A549 (cell line): ENCODE data around the gene MYH8. TPM values are rescaled to one million over a fixed set of nuclear protein-coding genes. Genes with fewer than 3 reads are reported as not detected.
A peak's percentile ranks its signal among the peaks of the same experiment; 100 is the strongest.

Experiments
- ATAC-seq, 2 experiments: fragments of 200-7000 bp in 1 of 2; fragments of >200 bp in 1 of 2; cut with Nextera tagmentation in 1 of 2; cut with Tn5 transposase in 1 of 2; 3 replicates each; pipeline versions ENCODE4 v1.8.0 to v1.9.1; 2018 to 2020; ENCODE audit warnings: mild to moderate bottlenecking in 1 of 2, moderate library complexity in 1 of 2
- CTCF ChIA-PET: fragments of 300-600 bp; sonication (Branson Sonifier 250); formaldehyde crosslinking; extraction: SDS; loops from one replicate; lab custom pipeline; 2021; ENCODE audit warnings: antibody characterized with exemption, inconsistent platforms; lab: Yijun Ruan, JAX
- POLR2A ChIA-PET: fragments of 350-600 bp; formaldehyde crosslinking; extraction: SDS; loops from one replicate; lab custom pipeline; 2021; ENCODE audit warnings: antibody characterized with exemption, inconsistent platforms; lab: Yijun Ruan, JAX
- DNase-seq, 2 experiments: peaks; one replicate each; pipeline versions ENCODE4 v3.0.0 to v3.0.0-alpha.2; 2011 to 2016; ENCODE audit warnings: low read depth in 1 of 2, low spot score in 1 of 2
- FAIRE-seq: peaks from 2 replicates; lab custom pipeline; 2011; peaks lifted over from hg19 to GRCh38; lab: Jason Lieb, UNC
- H3K27ac ChIP-seq, 2 experiments: fragments of >200 bp; sonication (Bioruptor Twin); formaldehyde crosslinking; 3 replicates each; pipeline ENCODE4 v1.5.1; 2016 to 2017
- H3K4me1 ChIP-seq: fragments of >200 bp; sonication (Bioruptor Twin); formaldehyde crosslinking; 3 replicates; pipeline ENCODE4 v1.6.1; 2016
- H3K4me2 ChIP-seq: fragments of >200 bp; sonication (Bioruptor Twin); formaldehyde crosslinking; 3 replicates; pipeline ENCODE4 v1.6.1; 2016
- H3K4me3 ChIP-seq: fragments of >200 bp; sonication (Bioruptor Twin); formaldehyde crosslinking; 3 replicates; pipeline ENCODE4 v1.5.1; 2016
- H3K9me3 ChIP-seq: fragments of >200 bp; sonication (Bioruptor Twin); formaldehyde crosslinking; 3 replicates; pipeline ENCODE4 v1.6.1; 2016
- ATOH8 ChIP-seq: fragments of 250-450 bp; sonication (Bioruptor Pico); IDR thresholded peaks from 2 replicates; pipeline ENCODE4 v1.5.0; 2020; ENCODE audit warnings: low read depth, mild to moderate bottlenecking, moderate library complexity
- BHLHE40 ChIP-seq: IDR thresholded peaks from 2 replicates; pipeline ENCODE4 v1.6.1; 2012; ENCODE audit warnings: low read depth, low read length, inconsistent platforms
- CBX2 ChIP-seq: fragments of 200-600 bp; sonication (generic); IDR thresholded peaks from 2 replicates; pipeline ENCODE4 v1.6.1; 2016; ENCODE audit warnings: low read depth, mild to moderate bottlenecking, borderline replicate concordance
- CHD2 ChIP-seq: fragments of 150-350 bp; IDR thresholded peaks from 2 replicates; pipeline ENCODE4 v1.6.1; 2014; ENCODE audit warnings: low read length; ENCODE audit not compliant: partially characterized antibody
- E2F6 ChIP-seq: IDR thresholded peaks from 2 replicates; pipeline ENCODE4 v1.6.1; 2012; ENCODE audit warnings: low read depth, borderline replicate concordance
- EHF ChIP-seq: fragments of 250-450 bp; sonication (Bioruptor Pico); IDR thresholded peaks from 2 replicates; pipeline ENCODE4 v1.5.0; 2020; ENCODE audit warnings: mild to moderate bottlenecking
- EHMT2 ChIP-seq: fragments of 200-600 bp; sonication (generic); IDR thresholded peaks from 2 replicates; pipeline ENCODE4 v1.6.1; 2016; ENCODE audit warnings: antibody characterized with exemption, low read depth, mild to moderate bottlenecking, moderate library complexity
- HDAC2 ChIP-seq: fragments of 200-600 bp; sonication (generic); IDR thresholded peaks from 2 replicates; pipeline ENCODE4 v1.6.1; 2016
- HOXA7 ChIP-seq: fragments of 250-450 bp; sonication (Bioruptor Pico); IDR thresholded peaks from 2 replicates; pipeline ENCODE4 v1.5.0; 2020; ENCODE audit warnings: mild to moderate bottlenecking, moderate library complexity
- KDM1A ChIP-seq: fragments of 200-600 bp; sonication (generic); IDR thresholded peaks from 2 replicates; pipeline ENCODE4 v1.6.1; 2016; ENCODE audit warnings: low read depth, mild to moderate bottlenecking
- MAFK ChIP-seq: fragments of 450-650 bp; IDR thresholded peaks from 2 replicates; pipeline ENCODE4 v1.6.1; 2014; ENCODE audit not compliant: partially characterized antibody
- MYC ChIP-seq: IDR thresholded peaks from 2 replicates; pipeline ENCODE4 v1.6.1; 2012; ENCODE audit warnings: mild to moderate bottlenecking, inconsistent platforms, low read length, improper control_type of control experiment, borderline replicate concordance
- POLR2A ChIP-seq: IDR thresholded peaks from 2 replicates; pipeline ENCODE4 v1.6.1; 2012; ENCODE audit warnings: mild to moderate bottlenecking, low read length
- TFCP2L1 ChIP-seq: fragments of 250-450 bp; sonication (Bioruptor Pico); IDR thresholded peaks from 2 replicates; pipeline ENCODE4 v1.5.0; 2021; ENCODE audit warnings: mild to moderate bottlenecking
- USF2 ChIP-seq: fragments of 450-650 bp; IDR thresholded peaks from 2 replicates; pipeline ENCODE4 v1.6.1; 2014; ENCODE audit warnings: antibody characterized with exemption
- ZNF302 ChIP-seq: fragments of 250-450 bp; sonication (Bioruptor Pico); IDR thresholded peaks from 2 replicates; pipeline ENCODE4 v1.9.0; 2021; ENCODE audit warnings: inconsistent platforms, mild to moderate bottlenecking, moderate library complexity
- WGBS: methylation state at CpG from one replicate; pipeline ENCODE4 v1.1.6; 2017; ENCODE audit errors: missing lambda C conversion rate; 5-methylcytosine and 5-hydroxymethylcytosine counted together
- polyA plus RNA-seq, 4 experiments: library from polyadenylated mRNA; depleted of rRNA in 3 of 4; stranded (reverse); fragments of >200 nt; fragmentation: RNase III in 1 of 4; extraction: RNeasy Plus Mini Kit Qiagen cat#74134 plus additional on column Dnase treatment in 1 of 4; gene quantifications; 2 replicates in 3 of 4; 3 replicates in 1 of 4; pipeline ENCODE4 v1.2.3, GENCODE V29; 2011 to 2017

MYH8 gene
- polyA plus RNA-seq, 2 of the 4 experiments (the other 2 are of a cell fraction), result not detected

- TF ChIP-seq CHD2 (no peak), MYC (no peak), E2F6 (no peak), HOXA7 (CRISPR knock-in tag) (no peak)
- TF ChIP-seq, all 56 proteins: peak for 0
- DNase-seq (no peak), FAIRE-seq (no peak), ATAC-seq (no peak)
- Histone ChIP-seq H3K27ac (no peak overlapping the region), H3K4me3 (no peak overlapping the region), H3K4me1 (no peaks in the 10 kb centered on the region), H3K9me3 (no peaks in the 10 kb centered on the region; the same call in 2 of the 3 replicates), H3K4me2 (no peak overlapping the region)
- 41% methylated on average over 9 of the region's 9 CpGs for WGBS
- ChIA-PET POLR2A (no interaction called here), CTCF (no interaction called here)
Observed at GRCh38 chr17:10392880-10393279, 28.9 kb downstream of the MYH8 start.

GRCh38 chr17:10385871-10386270 is 35.9 kb downstream of the MYH8 start:
- POLR2A ChIA-PET, result no interaction called here
- DNase-seq (no peak), ATAC-seq (no peak), FAIRE-seq (no peak)
- no peak overlapping the region for H3K4me2 ChIP-seq
- CTCF ChIA-PET, result no interaction called here
- no peak overlapping the region for H3K27ac ChIP-seq
- H3K4me3 ChIP-seq, result no peak overlapping the region
- no peaks in the 10 kb centered on the region for H3K9me3 ChIP-seq
- TF ChIP-seq MAFK, result peak; percentile 7
- TF ChIP-seq BHLHE40, result no peak
- WGBS, result 5% methylated on average over 6 of the region's 6 CpGs
- H3K4me1 ChIP-seq, result no peaks in the 10 kb centered on the region

- 64% methylated on average over 8 of the region's 8 CpGs for WGBS
- H3K4me1 ChIP-seq, result no peaks in the 10 kb centered on the region
- no peak for DNase-seq
Observed at GRCh38 chr17:10384175-10384574, 37.6 kb downstream of the MYH8 start.

GRCh38 chr17:10380631-10381408 is 40.9 kb downstream of the MYH8 start:
- 65% methylated on average over 3 of the region's 3 CpGs for WGBS

More at GRCh38 chr17:10384175-10384574, 37.6 kb downstream of the MYH8 start:
- Histone ChIP-seq H3K27ac (no peak overlapping the region), H3K4me3 (no peak overlapping the region), H3K4me2 (no peak overlapping the region), H3K9me3 (no peaks in the 10 kb centered on the region)
- FAIRE-seq (no peak), ATAC-seq (no peak)
- TF ChIP-seq ATOH8 (CRISPR knock-in tag) (no peak), EHMT2 (no peak), TFCP2L1 (no peak), ZNF302 (CRISPR knock-in tag) (no peak)
- POLR2A ChIA-PET, result no interaction called here
- CTCF ChIA-PET, result interaction anchor here (1.7 kb wide), 1 partner anchor 231 kb away, joined by 6 read pairs; no protein-coding TSS in a partner anchor

GRCh38 chr17:10372906-10373305 is 48.8 kb downstream of the MYH8 start, which contains the start of gene MYH13:
Gene MYH13 (minus strand): TSS chr17:10373006. CDS start chr17:10364530, 8,476 bp downstream.
- ATAC-seq (no peak), DNase-seq (no peak), FAIRE-seq (no peak)
- ChIA-PET POLR2A (no interaction called here), CTCF (interaction anchor here (1.1 kb wide), 1 partner anchor 242 kb away, joined by 3 read pairs; no protein-coding TSS in a partner anchor)
- Histone ChIP-seq H3K4me1 (no peaks in the 10 kb centered on the region), H3K27ac (no peak within 1 kb of the TSS), H3K4me2 (no peak within 1 kb of the TSS), H3K4me3 (no peak within 1 kb of the TSS), H3K9me3 (no peaks in the 10 kb centered on the region)
- 45% methylated on average over 5 of the region's 5 CpGs for WGBS
- TF ChIP-seq MAFK (peak; percentile 19), USF2 (no peak)

More at GRCh38 chr17:10380631-10381408, 40.9 kb downstream of the MYH8 start:
- DNase-seq (no peak), FAIRE-seq (no peak), ATAC-seq (no peak; a peak in 1 of 6 replicates)
- Histone ChIP-seq H3K27ac (no peak overlapping the region), H3K4me3 (no peak overlapping the region)
- ChIA-PET CTCF (interaction anchor here (0.9 to 1.8 kb wide), 3 partner anchors 18 to 235 kb away, joined by 3 to 5 read pairs (median 3); no protein-coding TSS in a partner anchor), POLR2A (no interaction called here)
- TF ChIP-seq HDAC2 (peak; percentile 48; the same call in 1 of the 2 replicates), CBX2 (no peak), KDM1A (peak; percentile 87; the same call in 1 of the 2 replicates), EHF (no peak), POLR2A (no peak)
- TF ChIP-seq, all 56 proteins: peak for 2
- Histone ChIP-seq H3K9me3 (no peaks in the 10 kb centered on the region), H3K4me2 (no peak overlapping the region), H3K4me1 (no peaks in the 10 kb centered on the region)
